ENCODE measurements around the gene CAMK2A.

Gene CAMK2A

DNA sequence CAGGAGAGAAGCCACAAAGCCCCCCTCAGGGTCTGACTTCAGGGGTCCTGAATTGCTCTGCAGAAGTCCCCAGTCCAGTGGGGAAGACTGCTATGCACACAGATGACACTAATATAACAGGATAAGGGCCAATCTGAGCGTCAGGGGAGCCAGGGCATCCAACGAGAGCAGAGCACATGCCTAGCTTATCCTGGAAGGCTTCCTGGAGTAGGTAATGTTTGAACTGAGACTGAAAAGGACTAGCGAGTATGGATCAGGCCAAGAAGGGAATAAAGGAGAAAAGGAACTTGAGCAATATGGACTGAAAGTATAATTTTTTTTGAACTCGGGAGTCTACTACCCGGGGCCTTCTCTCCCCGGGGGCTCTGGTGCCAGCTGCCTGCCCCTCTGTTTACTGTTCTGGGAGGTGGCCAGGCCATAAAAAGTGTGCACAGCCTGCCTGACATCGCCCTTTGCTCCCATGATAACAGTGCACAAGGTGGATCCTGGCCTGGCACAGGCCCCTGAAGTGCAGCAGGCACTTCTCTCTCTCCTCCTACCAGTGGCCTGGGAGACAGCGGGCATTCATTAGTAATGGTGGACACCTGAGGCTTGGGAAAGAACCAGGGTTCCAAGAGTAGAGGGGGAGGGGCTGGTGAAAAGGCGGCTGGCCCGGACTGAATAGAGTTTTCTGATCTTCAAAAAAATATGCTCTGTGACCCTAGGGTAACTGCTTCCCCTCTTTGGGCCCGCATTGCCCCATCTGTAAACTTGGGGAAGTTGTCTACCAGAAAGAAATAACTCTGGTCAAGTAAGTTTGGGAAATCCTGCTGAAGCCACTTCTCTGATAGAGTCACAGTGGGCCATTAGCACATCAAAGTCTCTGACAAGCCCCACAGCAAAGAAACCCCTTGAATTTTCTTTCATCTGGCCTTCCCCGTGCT, 104.3 kb downstream of the CAMK2A start:
- no peak for DNase-seq (ENCODE audit: low spot score)
- TF ChIP-seq, protein P1, sequence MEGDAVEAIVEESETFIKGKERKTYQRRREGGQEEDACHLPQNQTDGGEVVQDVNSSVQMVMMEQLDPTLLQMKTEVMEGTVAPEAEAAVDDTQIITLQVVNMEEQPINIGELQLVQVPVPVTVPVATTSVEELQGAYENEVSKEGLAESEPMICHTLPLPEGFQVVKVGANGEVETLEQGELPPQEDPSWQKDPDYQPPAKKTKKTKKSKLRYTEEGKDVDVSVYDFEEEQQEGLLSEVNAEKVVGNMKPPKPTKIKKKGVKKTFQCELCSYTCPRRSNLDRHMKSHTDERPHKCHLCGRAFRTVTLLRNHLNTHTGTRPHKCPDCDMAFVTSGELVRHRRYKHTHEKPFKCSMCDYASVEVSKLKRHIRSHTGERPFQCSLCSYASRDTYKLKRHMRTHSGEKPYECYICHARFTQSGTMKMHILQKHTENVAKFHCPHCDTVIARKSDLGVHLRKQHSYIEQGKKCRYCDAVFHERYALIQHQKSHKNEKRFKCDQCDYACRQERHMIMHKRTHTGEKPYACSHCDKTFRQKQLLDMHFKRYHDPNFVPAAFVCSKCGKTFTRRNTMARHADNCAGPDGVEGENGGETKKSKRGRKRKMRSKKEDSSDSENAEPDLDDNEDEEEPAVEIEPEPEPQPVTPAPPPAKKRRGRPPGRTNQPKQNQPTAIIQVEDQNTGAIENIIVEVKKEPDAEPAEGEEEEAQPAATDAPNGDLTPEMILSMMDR (IDR thresholded peaks at IDR 0.05; ENCODE audit: extremely low read depth, missing control alignments), result no peak

DNA sequence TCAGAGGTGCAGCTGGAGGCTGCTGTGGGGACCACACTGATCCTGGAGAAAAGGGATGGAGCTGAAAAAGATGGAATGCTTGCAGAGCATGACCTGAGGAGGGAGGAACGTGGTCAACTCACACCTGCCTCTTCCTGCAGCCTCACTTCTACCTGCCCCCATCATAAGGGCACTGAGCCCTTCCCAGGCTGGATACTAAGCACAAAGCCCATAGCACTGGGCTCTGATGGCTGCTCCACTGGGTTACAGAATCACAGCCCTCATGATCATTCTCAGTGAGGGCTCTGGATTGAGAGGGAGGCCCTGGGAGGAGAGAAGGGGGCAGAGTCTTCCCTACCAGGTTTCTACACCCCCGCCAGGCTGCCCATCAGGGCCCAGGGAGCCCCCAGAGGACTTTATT, 105.6 kb downstream of the CAMK2A start:
- TF ChIP-seq, protein P1 (IDR thresholded peaks at IDR 0.05; ENCODE audit: extremely low read depth, missing control alignments), result no peak
- no peak for DNase-seq (ENCODE audit: low spot score)

GRCh38 chr5:150183436-150183835, 106.1 kb downstream of the CAMK2A start:
- DNase-seq (ENCODE audit: low spot score), result no peak
- TF ChIP-seq, protein P1 (IDR thresholded peaks at IDR 0.05; ENCODE audit: extremely low read depth, missing control alignments), result no peak

DNA sequence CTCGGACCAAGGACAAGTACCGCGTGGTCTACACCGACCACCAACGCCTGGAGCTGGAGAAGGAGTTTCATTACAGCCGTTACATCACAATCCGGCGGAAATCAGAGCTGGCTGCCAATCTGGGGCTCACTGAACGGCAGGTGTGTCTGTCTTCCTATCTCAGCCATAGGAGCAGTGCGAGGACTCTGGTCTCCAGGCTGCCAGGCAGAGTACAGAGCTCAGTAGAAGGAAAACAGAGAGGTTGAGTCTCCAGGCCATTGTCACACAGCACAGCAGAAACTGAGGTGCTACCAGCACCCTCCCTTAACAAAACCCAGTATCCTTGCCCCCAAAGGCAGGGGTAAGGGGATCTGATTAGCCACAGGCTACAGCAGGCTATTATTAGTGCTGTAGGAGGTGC, 106.8 kb downstream of the CAMK2A start:
- no peak for DNase-seq (ENCODE audit: low spot score)
- TF ChIP-seq, protein P1 (IDR thresholded peaks at IDR 0.05; ENCODE audit: extremely low read depth, missing control alignments), result no peak

DNA sequence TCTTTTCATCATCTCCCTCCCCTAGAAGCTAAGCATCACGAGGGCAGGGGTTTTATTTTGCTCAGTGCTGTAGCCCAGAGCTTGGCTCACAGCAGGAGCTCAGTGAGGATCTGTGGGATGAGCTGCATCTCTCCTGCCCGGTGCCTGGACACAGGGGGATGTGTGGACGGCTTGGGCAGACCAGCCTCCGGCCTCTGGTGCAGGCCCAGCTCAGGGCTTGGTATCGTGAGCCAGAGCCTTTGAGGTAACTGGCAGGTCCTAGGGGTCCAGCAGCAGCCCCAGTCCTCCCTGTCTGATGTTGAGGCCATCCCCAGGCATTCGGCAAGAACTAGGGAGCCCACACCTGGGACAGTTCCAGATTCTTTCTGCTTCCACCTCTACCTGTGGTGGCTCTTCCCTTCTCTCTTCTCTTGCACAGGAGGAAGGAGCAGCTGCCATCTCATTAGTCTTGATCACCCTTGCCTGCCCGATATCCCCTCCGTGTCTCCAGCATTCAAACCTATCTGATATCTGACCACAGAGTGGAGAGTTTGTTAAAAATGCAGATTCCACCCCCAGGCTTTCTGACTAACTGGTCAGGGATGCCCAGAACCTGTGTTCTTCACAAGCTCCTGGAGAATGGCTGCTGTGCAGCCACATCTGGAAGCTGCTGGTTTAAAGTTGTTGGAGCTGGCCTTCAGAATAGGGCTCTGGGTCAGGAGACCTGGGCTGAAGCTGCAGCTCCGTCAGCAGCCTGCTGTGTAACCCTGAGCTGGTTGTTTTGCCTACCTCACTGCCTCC, 107.6 kb downstream of the CAMK2A start:
- no peak for DNase-seq (ENCODE audit: low spot score)
- TF ChIP-seq, protein P1 (IDR thresholded peaks at IDR 0.05; ENCODE audit: extremely low read depth, missing control alignments), result no peak

DNA sequence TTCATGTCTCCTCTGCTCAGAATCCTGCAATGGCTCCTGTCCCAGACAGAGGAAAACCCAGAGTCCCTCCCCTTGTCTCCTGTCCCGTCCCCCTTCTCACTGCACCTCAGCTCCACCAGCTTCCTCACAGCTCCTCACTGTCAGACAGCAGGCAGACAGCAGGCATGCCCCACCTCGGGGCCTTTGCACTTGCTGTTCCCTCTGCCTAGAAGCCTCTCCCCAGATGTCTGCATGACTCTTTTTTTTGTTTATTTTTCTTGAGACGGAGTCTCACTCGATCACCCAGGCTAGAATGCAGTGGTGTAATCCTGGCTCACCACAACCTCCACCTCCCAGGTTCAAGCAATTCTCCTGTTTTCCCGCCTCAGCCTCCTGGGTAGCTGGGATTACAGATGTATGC, 108.5 kb downstream of the CAMK2A start:
- TF ChIP-seq, protein P1 (IDR thresholded peaks at IDR 0.05; ENCODE audit: extremely low read depth, missing control alignments), result no peak
- DNase-seq (ENCODE audit: low spot score), result no peak

All from GM20000 (cell line).